Fibroblast of lung (primary cell): Measurements from ENCODE around the gene HTT. TPM values are rescaled to one million over a fixed set of nuclear protein-coding genes. Genes with fewer than 3 reads are reported as not detected.

Experiments used
- DNase-seq, 2 donors: peaks; one replicate each; pipeline versions ENCODE4 v3.0.0 to v3.0.0-alpha.2; 2010; ENCODE audit warnings: low read depth in 2 of 2
- H2AFZ ChIP-seq: 2 replicates; pipeline ENCODE4 v1.5.1; 2012; ENCODE audit warnings: low read length, control low read depth, inconsistent platforms
- H3K27ac ChIP-seq: 2 replicates; pipeline ENCODE4 v1.5.1; 2011; ENCODE audit warnings: low read length, control low read depth; ENCODE audit not compliant: insufficient read depth
- H3K27me3 ChIP-seq: 2 replicates; pipeline ENCODE4 v1.5.1; 2011; ENCODE audit warnings: mild to moderate bottlenecking, low read length; ENCODE audit not compliant: control insufficient read depth, insufficient read depth
- H3K36me3 ChIP-seq: 2 replicates; pipeline ENCODE4 v1.5.1; 2011; ENCODE audit warnings: low read length; ENCODE audit not compliant: control insufficient read depth, insufficient read depth
- H3K4me1 ChIP-seq: 2 replicates; pipeline ENCODE4 v1.5.1; 2011; ENCODE audit warnings: low read length; ENCODE audit not compliant: control insufficient read depth, insufficient read depth; ENCODE audit errors: extremely low read depth
- H3K4me2 ChIP-seq: 2 replicates; pipeline ENCODE4 v1.5.1; 2011; ENCODE audit warnings: low read length, control low read depth; ENCODE audit not compliant: insufficient read depth; ENCODE audit errors: extremely low read depth
- H3K4me3 ChIP-seq, 4 experiments: fragments of 200-600 bp in 1 of 4; sonication (generic) in 1 of 4; replicated peaks in 1 of 4; 2 replicates each; pipeline ENCODE4 v1.5.1; 2011 to 2016; ENCODE audit warnings: low read length in 4 of 4, low read depth in 3 of 4, mild to moderate bottlenecking in 3 of 4, control low read depth in 2 of 4, inconsistent platforms in 1 of 4, mixed read lengths in 1 of 4; ENCODE audit not compliant: insufficient read depth in 1 of 4; ENCODE audit errors: control extremely low read depth in 1 of 4
- H3K79me2 ChIP-seq: 2 replicates; pipeline ENCODE4 v1.5.1; 2012; ENCODE audit warnings: mild to moderate bottlenecking, low read length, inconsistent platforms; ENCODE audit not compliant: control insufficient read depth, insufficient read depth
- H3K9ac ChIP-seq: 2 replicates; pipeline ENCODE4 v1.5.1; 2011; ENCODE audit warnings: mild to moderate bottlenecking, low read length, control low read depth; ENCODE audit not compliant: insufficient read depth
- H3K9me3 ChIP-seq: 2 replicates; pipeline ENCODE4 v1.5.1; 2012; ENCODE audit warnings: low read depth, low read length; ENCODE audit not compliant: control insufficient read depth, insufficient read depth
- H4K20me1 ChIP-seq: 2 replicates; pipeline ENCODE4 v1.5.1; 2011; ENCODE audit warnings: low read length; ENCODE audit not compliant: control insufficient read depth, insufficient read depth; ENCODE audit errors: extremely low read depth
- CTCF ChIP-seq, 2 donors: IDR thresholded peaks in 1 of 2; conservative IDR thresholded peaks in 1 of 2; 1 replicate in 1 of 2; 2 replicates in 1 of 2; pipeline ENCODE4 v1.5.1; 2011 to 2012; ENCODE audit warnings: low read length in 2 of 2, control low read depth in 1 of 2, inconsistent platforms in 1 of 2, low read depth in 1 of 2, mild to moderate bottlenecking in 1 of 2
- EZH2 ChIP-seq: IDR thresholded peaks from 2 replicates; pipeline ENCODE4 v1.5.1; 2012; ENCODE audit warnings: low read length, control low read depth, mild to moderate bottlenecking; ENCODE audit errors: missing control alignments
- polyA plus RNA-seq, 2 donors: library from polyadenylated mRNA; depleted of rRNA in 1 of 2; stranded (reverse) in 1 of 2; unstranded in 1 of 2; fragments of >200 nt; gene quantifications; 2 replicates each; pipeline ENCODE4 v1.2.1, GENCODE V29; 2011 to 2012; ENCODE audit warnings: missing spikeins in 1 of 2
- total RNA-seq: library from RNA; depleted of rRNA; stranded (reverse); fragments of >200 nt; gene quantifications from 2 replicates; pipeline ENCODE4 v1.2.1, GENCODE V29; 2014

Gene HTT
- total and polyA plus RNA-seq, 2 donors (not counting 1 experiment from before 2014, with no cell fraction given) = 13.2 to 41.8 TPM

GRCh38 chr4:3223956-3224748 is 149.7 kb downstream of the HTT start:
- Histone ChIP-seq H3K36me3 (peaks cover 22% of the 10 kb centered on the region), H3K4me3 (no peak overlapping the region)

GRCh38 chr4:3225071-3225850 is 150.8 kb downstream of the HTT start:
- Histone ChIP-seq H3K4me1 (no peaks in the 10 kb centered on the region), H3K9ac (no peak overlapping the region), H2AFZ (no peak overlapping the region), H3K9me3 (no peaks in the 10 kb centered on the region), H3K4me3 (no peak overlapping the region), H3K27ac (no peak overlapping the region), H3K79me2 (no peaks in the 10 kb centered on the region), H3K4me2 (no peak overlapping the region), H4K20me1 (no peaks in the 10 kb centered on the region), H3K36me3 (peaks cover 29% of the 10 kb centered on the region), H3K27me3 (no peaks in the 10 kb centered on the region)
- DNase-seq = no peak
- TF ChIP-seq CTCF (conservative IDR thresholded peaks at IDR 0.05 in 1 of 2, IDR thresholded peaks at IDR 0.05 in 1 of 2; ENCODE audit: low read depth in 1 of 2, low read length in 2 of 2) (no peak), EZH2 (no peak)

More at GRCh38 chr4:3223956-3224748, 149.7 kb downstream of the HTT start:
- no peak overlapping the region for H3K4me2 ChIP-seq
- no peaks in the 10 kb centered on the region for H3K4me1 ChIP-seq
- no peaks in the 10 kb centered on the region for H4K20me1 ChIP-seq
- H3K27ac ChIP-seq = no peak overlapping the region
- H3K9me3 ChIP-seq = no peaks in the 10 kb centered on the region
- no peaks in the 10 kb centered on the region for H3K79me2 ChIP-seq
- H3K27me3 ChIP-seq = no peaks in the 10 kb centered on the region
- no peak for DNase-seq
- no peak overlapping the region for H3K9ac ChIP-seq
- H2AFZ ChIP-seq = no peak overlapping the region
- TF ChIP-seq EZH2 = no peak
- TF ChIP-seq CTCF (conservative IDR thresholded peaks at IDR 0.05 in 1 of 2, IDR thresholded peaks at IDR 0.05 in 1 of 2; ENCODE audit: low read depth in 1 of 2, low read length in 2 of 2) = no peak

GRCh38 chr4:3225936-3226335 is 151.5 kb downstream of the HTT start:
- Histone ChIP-seq H2AFZ (no peak overlapping the region), H3K36me3 (peaks cover 27% of the 10 kb centered on the region), H3K27ac (no peak overlapping the region), H3K4me2 (no peak overlapping the region), H3K27me3 (no peaks in the 10 kb centered on the region), H3K79me2 (no peaks in the 10 kb centered on the region), H3K9ac (no peak overlapping the region), H3K9me3 (no peaks in the 10 kb centered on the region), H4K20me1 (no peaks in the 10 kb centered on the region), H3K4me1 (no peaks in the 10 kb centered on the region), H3K4me3 (no peak overlapping the region)
- DNase-seq = peak in 1 of 2 donors; percentile 16
- no peak for TF ChIP-seq EZH2
- TF ChIP-seq CTCF (conservative IDR thresholded peaks at IDR 0.05 in 1 of 2, IDR thresholded peaks at IDR 0.05 in 1 of 2; ENCODE audit: low read depth in 1 of 2, low read length in 2 of 2) = no peak
